NCI-H82 (cell line): ENCODE measurements around the gene PRKCE.

Experiments used
- DNase-seq: peaks from one replicate; lab custom pipeline; 2025; lab: John Stamatoyannopoulos, UW

Gene PRKCE

DNA sequence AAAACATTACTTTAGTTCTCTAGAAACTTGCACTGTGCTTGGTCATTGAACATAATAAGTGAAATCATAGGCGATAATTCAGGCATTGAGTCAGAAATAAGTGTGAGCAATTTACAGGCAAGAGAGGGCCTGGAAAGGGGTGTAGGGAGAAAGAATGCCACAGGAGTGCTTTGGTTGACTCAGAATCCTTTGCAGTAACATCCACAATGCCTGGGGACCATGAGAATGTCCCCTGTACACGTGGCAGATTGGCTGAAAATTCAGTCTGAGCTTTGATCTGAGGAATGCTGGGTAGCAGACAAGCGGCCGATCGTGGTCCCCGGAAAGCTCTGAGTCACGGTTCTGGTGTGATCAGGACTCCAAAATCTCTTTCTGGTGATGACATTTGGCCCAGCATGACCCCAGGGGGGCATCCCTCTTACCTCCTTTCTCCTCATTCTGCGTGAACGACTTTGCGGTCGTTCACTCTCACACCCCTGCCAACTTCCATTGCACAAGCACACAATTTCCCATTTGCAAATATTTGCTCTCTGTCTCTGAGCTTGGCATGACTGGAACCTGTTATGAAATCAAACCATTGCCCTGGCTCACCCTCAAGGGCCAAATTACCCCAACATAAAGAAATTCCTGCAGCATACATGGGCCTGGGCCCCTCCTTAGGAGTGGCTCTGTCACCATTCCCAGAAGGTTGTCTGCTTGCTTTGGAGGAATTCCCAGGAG is 340.7 kb downstream of the PRKCE start:
- no peak for DNase-seq

DNA sequence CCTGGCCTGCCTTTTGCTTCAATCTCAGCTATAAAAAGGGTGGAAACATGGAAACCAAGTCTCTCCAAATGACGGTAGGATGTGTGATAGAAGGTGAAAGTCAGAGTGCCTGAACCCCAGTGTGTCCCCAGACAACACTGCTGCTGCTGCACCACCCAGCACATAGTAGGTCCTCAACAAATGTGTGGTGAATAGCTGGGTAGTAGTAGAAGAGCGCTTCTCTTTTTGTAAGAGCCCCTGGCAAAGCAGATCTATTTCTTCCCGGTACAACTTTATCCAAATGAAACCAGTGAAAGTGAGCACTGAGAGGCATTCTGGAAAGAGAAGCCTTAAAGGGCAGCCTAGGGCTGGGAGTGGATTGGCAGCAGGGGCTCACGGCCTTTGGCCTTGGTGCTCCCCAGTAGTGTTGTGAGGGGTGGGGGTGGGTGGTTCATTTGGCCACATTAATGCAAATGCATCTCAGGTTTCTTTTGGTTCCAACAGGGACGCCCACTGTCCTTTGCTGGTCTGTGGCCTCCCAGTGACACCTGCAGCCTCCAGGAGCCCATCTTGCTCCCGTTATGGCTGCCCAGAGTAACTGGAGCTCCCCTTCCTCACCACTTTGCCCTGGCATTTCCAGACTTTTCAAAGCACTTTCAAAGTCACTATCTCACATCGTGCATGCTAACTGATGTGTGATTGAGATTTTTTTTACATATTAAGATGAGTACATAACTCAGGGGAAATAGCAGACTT is 341.4 kb downstream of the PRKCE start:
- DNase-seq: no peak

DNA sequence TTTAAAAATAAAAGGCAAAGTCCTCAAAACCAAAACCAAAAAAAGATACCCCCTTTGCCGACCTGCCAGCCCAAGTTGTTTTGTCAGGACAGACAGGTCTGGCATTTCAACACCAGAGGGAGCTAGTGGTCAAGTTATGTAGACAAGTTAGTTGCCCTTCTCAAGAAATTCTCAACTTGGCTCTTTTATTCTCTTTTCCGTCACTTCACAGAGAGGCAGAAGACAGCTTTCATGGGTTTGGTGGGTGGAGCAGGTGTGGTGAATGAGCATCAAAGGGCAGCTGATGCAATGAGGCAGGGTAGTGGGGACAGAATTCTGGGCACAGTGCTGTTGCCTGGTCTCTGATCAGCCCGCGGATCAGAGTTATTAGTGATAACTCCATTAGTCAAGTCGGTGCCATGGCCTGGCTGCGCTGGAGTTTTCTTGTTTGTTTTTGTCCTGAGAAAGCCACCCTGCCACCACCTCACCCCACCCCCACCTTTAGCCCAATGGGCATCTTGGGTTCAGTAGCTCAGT is 342.1 kb downstream of the PRKCE start:
- DNase-seq: peak; percentile 89

DNA sequence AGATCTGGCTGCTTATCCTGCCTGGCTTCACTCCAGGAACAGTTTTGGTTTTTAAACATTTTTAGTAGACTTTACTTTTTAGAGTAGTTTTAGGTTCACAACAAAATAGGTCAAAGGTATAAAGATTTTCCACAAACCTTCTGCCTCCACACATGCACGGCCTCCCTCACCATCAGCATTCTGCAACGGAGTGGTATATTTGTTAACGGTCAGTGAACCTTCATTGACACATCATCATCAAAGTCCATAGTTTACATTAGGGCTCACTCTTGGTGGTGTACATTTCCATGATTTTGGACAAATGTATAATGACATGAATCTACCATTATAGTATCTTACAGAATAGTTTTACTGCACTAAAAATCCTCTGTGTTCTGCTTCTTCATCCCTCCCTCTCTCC is 342.6 kb downstream of the PRKCE start:
- no peak for DNase-seq

DNA sequence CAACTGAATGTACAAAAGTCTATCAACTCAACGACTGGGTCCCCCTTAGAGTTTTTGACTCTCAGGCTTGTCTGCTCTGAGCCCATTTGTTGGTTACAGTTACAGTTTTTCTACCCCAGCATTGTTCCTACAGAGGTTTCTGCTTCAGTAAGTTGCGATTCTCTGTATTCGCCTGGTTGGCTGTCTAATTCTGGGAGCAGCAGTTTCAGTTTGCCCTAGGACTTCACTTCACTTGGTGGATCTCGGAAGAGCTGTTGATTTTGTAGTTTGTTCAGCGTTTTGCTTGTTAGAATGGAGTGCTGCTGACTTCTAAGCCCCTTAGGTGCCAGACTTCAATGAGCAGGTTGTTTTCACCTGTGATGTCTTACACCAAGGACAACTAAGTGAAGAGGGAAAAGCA is 349.2 kb downstream of the PRKCE start:
- no peak for DNase-seq

DNA sequence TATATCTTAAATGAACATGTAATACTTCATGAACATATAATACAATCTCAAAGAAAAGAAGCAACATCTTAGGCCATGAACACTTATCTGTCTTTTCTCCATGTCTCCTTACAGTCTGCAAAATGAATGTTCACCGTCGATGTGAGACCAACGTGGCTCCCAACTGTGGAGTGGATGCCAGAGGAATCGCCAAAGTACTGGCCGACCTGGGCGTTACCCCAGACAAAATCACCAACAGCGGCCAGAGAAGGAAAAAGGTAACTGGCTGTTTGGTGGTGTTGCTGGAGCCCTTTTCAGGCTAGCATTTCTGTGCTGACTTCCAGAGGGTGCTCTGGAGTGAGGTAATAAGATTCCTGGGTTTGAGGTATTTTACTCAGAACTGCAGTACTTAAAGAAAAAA is 349.8 kb downstream of the PRKCE start:
- DNase-seq: no peak

DNA sequence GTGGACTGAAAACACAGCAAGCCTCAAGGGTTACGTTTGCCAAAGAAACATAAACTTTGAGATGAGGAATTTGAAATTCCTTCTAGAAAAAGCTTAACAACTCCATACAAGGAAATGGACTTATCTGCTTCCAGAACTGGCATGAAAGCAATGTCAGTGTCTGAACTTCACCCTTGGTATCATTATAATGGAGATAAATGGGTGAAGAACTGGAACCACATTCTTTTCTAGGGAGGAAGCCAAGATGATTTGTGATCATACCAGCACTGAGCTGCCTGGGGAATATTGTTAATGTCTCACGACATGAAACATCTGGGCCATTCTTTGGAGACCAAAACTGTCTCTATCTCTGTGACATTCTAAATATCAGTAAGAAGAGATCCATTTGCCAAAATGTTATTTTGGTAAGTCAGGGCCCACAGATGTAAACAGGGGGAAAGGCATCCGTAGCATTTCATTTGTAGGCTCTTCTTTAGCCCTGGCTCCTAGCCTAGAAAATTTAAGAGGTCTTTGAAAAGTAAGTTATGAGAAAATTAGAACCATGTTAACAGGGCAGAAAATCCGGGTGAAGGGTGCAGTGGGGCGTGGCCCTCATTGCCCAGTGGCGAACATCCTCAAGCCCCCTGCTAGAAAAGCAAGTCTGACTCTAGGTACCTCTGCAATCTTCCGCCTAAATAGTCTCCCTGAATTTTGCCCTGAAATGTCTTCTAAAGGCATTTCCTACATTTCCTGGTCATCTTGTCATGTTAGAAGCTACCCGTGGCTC is 350.4 kb downstream of the PRKCE start:
- DNase-seq: no peak

DNA sequence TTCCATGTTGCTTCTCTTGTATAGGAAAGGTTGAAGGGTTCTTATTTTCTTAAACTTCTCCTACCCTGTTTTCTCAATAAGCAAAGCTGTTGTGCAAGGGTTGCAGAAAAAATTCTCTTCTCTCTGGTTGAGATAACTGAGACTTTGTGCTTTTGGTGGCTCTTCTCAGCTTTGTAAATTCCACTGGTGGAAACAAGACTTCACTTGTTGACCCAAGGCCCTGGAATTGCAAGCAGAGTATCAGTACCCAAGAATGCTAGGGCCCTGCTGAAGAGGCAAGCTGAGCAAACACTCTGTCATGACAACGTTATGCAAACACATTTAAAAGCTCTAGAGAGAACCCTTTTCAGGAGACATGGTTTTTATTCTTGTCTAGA is 351.0 kb downstream of the PRKCE start:
- DNase-seq: no peak

DNA sequence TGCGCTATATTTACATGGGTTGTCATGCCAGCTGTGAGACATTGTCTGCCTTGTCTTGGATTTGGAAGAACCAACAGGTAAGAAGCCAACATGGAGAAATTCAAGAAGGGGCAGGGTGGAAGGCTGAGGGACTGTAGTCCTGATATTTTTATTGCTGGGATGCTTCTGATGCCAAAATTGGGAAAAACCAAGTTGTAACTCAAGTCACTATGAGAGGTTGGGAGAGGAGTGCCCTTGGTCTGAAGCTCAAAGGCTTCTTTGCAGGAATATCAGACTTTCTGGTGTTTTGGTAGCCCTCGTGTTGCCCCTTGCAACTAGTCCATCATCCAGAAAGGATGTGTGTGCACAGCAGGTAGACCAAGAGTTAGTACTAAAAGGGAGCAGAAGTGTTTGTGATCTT is 351.5 kb downstream of the PRKCE start:
- no peak for DNase-seq

DNA sequence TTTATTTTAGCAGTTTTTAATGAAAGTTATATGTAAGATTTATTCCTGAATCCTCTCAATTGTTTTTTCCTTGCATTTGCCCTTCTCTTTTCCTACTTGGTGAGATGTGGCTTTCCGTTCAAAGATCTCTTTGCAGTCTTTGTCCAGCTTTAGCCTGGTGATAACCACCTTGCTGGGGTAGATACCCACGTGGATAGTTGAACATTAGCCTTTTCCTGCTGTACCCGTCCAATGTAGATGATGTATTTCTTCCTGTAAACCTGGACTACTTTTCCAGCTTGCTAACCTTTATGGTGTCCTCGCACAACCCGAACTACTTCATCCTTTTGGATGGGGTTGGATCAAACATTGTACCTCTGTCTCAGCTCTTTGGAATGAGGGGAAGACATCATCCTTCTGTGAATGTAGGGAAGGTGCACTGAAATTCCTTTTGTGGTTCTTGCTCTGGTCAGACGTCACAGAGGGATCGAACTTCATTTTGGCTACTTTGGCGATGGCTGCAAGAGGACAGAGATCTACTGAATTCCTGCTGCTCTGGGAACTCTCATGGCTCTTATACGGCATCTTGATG is 352.5 kb downstream of the PRKCE start:
- no peak for DNase-seq

DNA sequence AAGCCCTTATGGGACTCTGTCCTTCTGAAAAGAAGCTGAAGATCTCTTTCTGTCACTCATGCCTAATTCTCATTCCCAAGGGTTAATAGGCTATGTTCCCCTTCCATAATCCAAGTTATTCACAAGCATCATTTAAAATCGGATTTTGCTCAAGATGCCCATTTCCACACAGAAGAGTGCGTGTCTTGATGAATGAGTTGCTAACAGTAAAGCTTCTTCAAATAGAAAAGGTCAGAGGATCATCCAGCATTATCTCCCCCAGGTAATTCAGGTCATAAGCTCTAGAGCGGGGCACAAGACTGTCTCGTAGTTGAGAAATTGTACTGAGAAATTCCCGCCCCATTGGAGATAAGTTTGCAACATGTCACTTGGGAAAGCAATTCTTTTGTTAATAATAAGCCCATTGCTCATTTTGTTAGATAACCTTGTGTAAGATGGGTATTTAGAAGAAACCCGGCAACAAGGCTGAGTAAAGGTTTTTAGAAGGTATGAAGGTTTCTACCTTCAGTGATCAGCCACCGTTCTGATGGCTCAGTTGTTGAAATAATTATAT is 355.1 kb downstream of the PRKCE start:
- DNase-seq: no peak

DNA sequence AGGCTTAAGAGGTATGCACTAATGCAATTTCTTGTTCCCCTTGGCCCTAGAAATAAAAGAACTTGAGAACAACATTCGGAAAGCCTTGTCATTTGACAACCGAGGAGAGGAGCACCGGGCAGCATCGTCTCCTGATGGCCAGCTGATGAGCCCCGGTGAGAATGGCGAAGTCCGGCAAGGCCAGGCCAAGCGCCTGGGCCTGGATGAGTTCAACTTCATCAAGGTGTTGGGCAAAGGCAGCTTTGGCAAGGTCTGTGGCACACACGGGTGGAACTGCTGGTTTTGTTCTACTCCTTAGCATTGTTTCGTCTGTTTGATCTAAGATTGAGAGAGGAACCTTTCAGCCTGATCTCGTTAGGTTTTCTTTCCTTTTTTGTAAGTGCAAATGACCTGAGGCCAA is 355.9 kb downstream of the PRKCE start:
- DNase-seq: no peak

DNA sequence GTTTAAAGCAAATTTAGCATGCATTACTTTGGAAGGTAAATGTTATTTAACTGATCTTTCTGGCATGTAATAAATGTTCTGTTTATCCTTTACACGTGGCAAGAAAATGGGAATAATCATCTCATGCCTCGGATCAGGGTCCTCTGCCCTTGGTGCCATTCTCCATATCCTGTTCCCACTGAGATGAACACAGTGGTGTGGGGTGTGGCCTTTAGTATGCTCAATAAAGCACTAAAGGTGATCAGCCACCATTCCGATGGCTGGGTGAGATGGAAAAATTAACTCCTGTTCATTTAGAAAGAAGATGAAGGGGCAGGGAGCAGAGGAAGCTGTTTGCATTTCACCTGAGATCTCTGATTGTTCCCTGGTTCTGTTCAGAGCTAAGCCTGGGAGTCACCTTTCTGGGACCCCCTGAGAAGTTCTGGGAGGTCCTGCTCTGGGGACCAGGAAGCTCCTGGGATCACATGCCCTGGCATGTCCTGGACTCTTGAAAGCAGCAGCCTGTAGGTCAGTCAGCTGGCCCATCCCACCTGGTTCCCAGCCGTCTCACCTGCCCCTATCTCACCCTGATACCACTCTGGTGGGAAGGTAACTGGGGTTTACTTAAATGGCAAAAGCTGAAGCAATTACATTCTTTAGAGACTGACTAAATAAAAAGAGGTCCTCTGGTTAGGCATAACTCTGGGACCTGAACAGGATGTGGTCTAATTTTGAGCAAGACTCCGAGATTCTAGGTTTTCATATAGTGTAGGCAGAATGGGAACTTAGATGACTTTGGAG is 356.8 kb downstream of the PRKCE start:
- DNase-seq: no peak

DNA sequence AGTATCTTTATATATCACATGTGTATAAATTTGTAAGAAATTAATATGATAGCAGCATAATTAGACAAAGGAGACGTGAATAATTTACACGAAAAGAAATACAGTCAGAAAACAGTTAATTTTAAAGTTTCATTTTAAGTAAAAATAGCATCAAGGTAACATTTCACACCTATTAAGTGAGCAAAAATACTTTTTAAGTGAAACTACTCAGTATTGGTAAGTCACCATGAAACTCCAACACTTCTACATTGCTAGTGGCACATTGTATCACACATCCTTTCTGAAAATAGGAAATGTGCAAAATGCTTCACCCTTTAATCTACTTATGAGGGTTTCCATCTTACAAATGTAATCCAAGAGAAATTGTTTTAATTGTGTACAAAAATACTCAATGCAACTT is 357.8 kb downstream of the PRKCE start:
- no peak for DNase-seq

DNA sequence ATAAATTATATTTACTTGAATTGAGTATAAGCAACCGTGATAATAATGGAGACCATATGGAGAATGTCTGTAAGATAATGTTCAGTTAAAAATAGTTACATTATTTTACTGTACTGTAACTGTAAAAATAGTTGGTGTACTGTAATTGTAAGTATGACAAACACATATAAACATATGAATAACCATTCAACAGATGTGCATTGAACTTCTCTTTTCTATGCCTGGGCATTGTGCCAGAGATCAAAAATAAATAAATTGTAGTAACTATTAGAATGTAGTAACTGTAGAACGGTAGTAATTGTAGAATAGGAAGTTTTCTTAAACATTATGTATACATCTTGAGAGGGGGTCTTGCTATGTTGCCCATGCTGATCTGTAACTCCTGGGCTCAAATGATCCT is 358.3 kb downstream of the PRKCE start:
- no peak for DNase-seq

DNA sequence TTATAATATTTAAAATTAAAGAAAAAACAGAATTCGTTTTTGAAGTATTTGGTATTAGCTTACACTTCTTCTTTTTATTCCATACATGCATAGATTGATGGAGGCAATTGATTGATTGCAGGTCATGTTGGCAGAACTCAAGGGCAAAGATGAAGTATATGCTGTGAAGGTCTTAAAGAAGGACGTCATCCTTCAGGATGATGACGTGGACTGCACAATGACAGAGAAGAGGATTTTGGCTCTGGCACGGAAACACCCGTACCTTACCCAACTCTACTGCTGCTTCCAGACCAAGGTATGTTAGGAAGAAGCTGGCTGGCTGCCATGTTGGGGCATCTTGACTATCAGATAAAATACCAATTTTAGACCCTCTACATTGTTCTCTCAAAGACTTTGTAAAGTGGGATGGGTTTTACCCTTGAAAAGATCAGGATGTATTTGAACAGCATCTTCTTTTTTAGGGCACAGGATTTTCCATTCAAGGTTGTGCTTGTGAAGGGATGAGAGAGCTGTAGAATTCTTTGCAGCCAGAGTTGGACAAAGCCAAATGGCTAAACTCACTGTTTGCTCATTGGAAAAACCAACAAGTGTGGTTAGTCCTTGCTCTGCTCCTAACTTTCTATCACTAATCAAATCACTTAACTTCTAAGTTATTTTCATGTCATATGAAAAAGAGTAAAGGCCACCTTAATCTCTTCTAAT is 358.9 kb downstream of the PRKCE start:
- no peak for DNase-seq

DNA sequence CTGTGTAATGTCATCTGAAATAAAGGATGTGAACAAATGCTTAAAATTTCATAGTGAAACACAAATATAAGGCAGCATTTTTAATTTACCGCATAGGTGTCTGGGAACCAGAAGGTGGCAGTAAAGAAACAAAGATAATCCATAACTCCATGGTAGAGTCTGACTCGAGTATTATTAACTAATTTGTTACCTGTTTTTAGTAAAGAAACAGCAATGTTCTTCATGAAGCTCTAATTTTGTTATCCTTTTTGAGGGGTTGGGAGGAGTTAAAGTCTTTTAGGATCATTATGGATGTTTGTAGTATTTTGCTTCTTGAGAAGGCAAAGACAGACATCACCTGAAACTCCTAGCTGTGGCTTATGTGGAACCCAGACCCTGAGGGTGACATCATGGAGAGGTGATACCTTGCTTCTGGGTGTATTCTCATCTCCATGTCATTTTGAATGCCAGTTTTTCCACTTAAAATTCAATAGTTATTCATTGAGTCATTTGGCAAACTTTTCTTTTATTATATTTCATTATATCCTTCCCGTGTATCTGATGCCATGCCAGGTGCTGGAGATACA is 359.5 kb downstream of the PRKCE start:
- peak; percentile 72 for DNase-seq

DNA sequence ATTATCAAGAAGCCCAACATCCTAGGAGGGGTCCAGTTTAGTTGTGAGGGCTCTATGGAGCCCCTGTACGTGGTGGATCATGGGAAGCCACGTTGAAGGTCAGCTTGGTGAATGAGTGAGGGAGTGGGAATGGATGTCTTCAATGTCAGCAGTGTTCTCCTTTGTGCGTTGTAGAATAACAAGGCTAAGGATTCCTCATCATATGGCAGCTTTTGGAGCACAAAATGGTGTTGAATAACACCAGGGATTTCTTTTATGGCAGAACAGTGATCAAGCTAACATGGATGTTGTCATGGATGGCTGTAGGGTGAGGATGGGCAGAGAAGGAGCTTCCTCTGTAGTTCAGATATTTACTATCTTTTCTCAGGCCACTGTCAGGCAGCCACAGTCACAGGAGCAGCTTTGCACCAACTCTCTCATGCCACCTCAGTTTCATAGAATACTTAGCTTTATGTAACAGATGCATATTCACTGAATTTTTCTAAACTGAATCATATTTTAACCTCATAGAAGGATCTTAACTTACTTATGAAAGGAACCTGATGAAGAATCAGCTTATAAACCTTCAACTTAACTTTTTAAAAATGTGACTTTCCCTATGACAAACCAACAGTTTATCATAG is 361.3 kb downstream of the PRKCE start:
- DNase-seq: no peak

DNA sequence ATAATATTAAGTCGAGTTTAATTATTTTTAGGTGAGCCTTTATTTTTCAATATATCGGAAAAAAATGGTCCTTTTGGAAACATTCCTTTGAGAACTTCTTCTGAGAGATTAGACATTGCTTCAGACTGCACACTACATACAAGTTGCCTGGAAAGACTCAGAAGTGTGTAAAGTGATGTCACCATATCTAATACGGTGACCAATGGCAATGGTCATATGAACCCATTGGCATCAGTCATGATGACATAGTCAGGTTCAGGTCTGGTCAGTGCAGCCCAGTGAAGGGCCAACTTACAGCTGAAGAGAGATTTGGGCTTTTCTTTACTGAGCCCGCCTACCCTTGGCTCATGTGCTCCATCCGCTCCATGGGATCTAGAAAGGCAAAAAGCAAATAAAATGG is 362.3 kb downstream of the PRKCE start:
- no peak for DNase-seq
